ENCODE measurements around the gene GABPB1.
A peak's percentile ranks its signal among the peaks of the same experiment; 100 is the strongest.

GABPB1 gene

GRCh38 chr15:50365971-50366370, 11.0 kb upstream of the GABPB1 start:
- H3K9me3 ChIP-seq (ENCODE audit: insufficient read depth, low read length): no peaks in the 10 kb centered on the region
- H4K20me1 ChIP-seq (ENCODE audit: insufficient read depth, low read length): peaks cover 10% of the 10 kb centered on the region; the same call in 1 of the 2 replicates

GRCh38 chr15:50365570-50365969, 10.6 kb upstream of the GABPB1 start:
- Histone ChIP-seq H3K9ac (ENCODE audit: low read length) (no peak overlapping the region), H4K20me1 (ENCODE audit: insufficient read depth, low read length) (peaks cover 10% of the 10 kb centered on the region; the same call in 1 of the 2 replicates), H2AFZ (ENCODE audit: low read depth, low read length) (no peak overlapping the region), H3K27me3 (ENCODE audit: low read depth, low read length) (no peaks in the 10 kb centered on the region), H3K4me1 (ENCODE audit: low read length) (peaks cover 15% of the 10 kb centered on the region), H3K4me3 (ENCODE audit: low read length) (no peak overlapping the region), H3K36me3 (replicated peaks; ENCODE audit: low read depth, low read length) (peaks cover 24% of the 10 kb centered on the region), H3K79me2 (ENCODE audit: low read length) (no peaks in the 10 kb centered on the region), H3K27ac (ENCODE audit: low read length) (no peak overlapping the region), H3K4me2 (ENCODE audit: low read length) (peak overlapping the region; percentile 24), H3K9me3 (ENCODE audit: insufficient read depth, low read length) (no peaks in the 10 kb centered on the region)
- TF ChIP-seq CTCF (IDR thresholded peaks at IDR 0.05; ENCODE audit: low read depth, low read length): no peak
- TF ChIP-seq EZH2phosphoT487 (IDR thresholded peaks at IDR 0.05; ENCODE audit: low read depth): no peak

More at GRCh38 chr15:50365971-50366370, 11.0 kb upstream of the GABPB1 start:
- Histone ChIP-seq H3K4me1 (ENCODE audit: low read length) (peaks cover 15% of the 10 kb centered on the region), H3K27me3 (ENCODE audit: low read depth, low read length) (no peaks in the 10 kb centered on the region), H3K27ac (ENCODE audit: low read length) (no peak overlapping the region), H3K79me2 (ENCODE audit: low read length) (no peaks in the 10 kb centered on the region), H3K36me3 (replicated peaks; ENCODE audit: low read depth, low read length) (peaks cover 21% of the 10 kb centered on the region), H3K4me2 (ENCODE audit: low read length) (peak overlapping the region; percentile 24), H3K9ac (ENCODE audit: low read length) (no peak overlapping the region), H2AFZ (ENCODE audit: low read depth, low read length) (no peak overlapping the region), H3K4me3 (ENCODE audit: low read length) (no peak overlapping the region)
- no peak for TF ChIP-seq EZH2phosphoT487 (IDR thresholded peaks at IDR 0.05; ENCODE audit: low read depth)
- TF ChIP-seq CTCF (IDR thresholded peaks at IDR 0.05; ENCODE audit: low read depth, low read length): no peak

- peaks cover 15% of the 10 kb centered on the region for H3K4me1 ChIP-seq (ENCODE audit: low read length)
- peaks cover 7% of the 10 kb centered on the region for H3K79me2 ChIP-seq (ENCODE audit: low read length)
- H3K9me3 ChIP-seq (ENCODE audit: insufficient read depth, low read length): no peaks in the 10 kb centered on the region
- no peak overlapping the region for H3K27ac ChIP-seq (ENCODE audit: low read length)
- H3K27me3 ChIP-seq (ENCODE audit: low read depth, low read length): no peaks in the 10 kb centered on the region
- TF ChIP-seq CTCF (IDR thresholded peaks at IDR 0.05; ENCODE audit: low read depth, low read length) (no peak), EZH2phosphoT487 (IDR thresholded peaks at IDR 0.05; ENCODE audit: low read depth) (no peak)
- H3K9ac ChIP-seq (ENCODE audit: low read length): no peak overlapping the region
- no peak overlapping the region for H3K4me2 ChIP-seq (ENCODE audit: low read length)
- H3K4me3 ChIP-seq (ENCODE audit: low read length): no peak overlapping the region
- H4K20me1 ChIP-seq (ENCODE audit: insufficient read depth, low read length): peaks cover 10% of the 10 kb centered on the region; the same call in 1 of the 2 replicates
- H2AFZ ChIP-seq (ENCODE audit: low read depth, low read length): no peak overlapping the region
- peaks cover 33% of the 10 kb centered on the region for H3K36me3 ChIP-seq (replicated peaks; ENCODE audit: low read depth, low read length)
Measured at GRCh38 chr15:50363612-50364011, 8.6 kb upstream of the GABPB1 start.

- Histone ChIP-seq H4K20me1 (ENCODE audit: insufficient read depth, low read length) (peaks cover 10% of the 10 kb centered on the region; the same call in 1 of the 2 replicates), H3K9ac (ENCODE audit: low read length) (no peak overlapping the region), H2AFZ (ENCODE audit: low read depth, low read length) (no peak overlapping the region), H3K4me3 (ENCODE audit: low read length) (no peak overlapping the region), H3K36me3 (replicated peaks; ENCODE audit: low read depth, low read length) (peaks cover 42% of the 10 kb centered on the region), H3K4me2 (ENCODE audit: low read length) (no peak overlapping the region), H3K9me3 (ENCODE audit: insufficient read depth, low read length) (no peaks in the 10 kb centered on the region), H3K79me2 (ENCODE audit: low read length) (peaks cover 19% of the 10 kb centered on the region), H3K4me1 (ENCODE audit: low read length) (peaks cover 19% of the 10 kb centered on the region), H3K27ac (ENCODE audit: low read length) (no peak overlapping the region), H3K27me3 (ENCODE audit: low read depth, low read length) (no peaks in the 10 kb centered on the region)
- TF ChIP-seq EZH2phosphoT487 (IDR thresholded peaks at IDR 0.05; ENCODE audit: low read depth) (no peak), CTCF (IDR thresholded peaks at IDR 0.05; ENCODE audit: low read depth, low read length) (no peak)
Measured at GRCh38 chr15:50361756-50362155, 6.8 kb upstream of the GABPB1 start.

Data from OCI-LY3 (cell line).